A172 (cell line): ENCODE measurements around the gene MROH2B. TPM values are rescaled to one million over a fixed set of nuclear protein-coding genes. Genes with fewer than 3 reads are reported as not detected.

Source experiments
- DNase-seq: peaks from one replicate; pipeline ENCODE4 v3.0.0-alpha.2; 2015; ENCODE audit warnings: low spot score
- total RNA-seq: library from RNA; depleted of rRNA; stranded (reverse); fragments of >200 nt; shearing (Covaris generic); gene quantifications from 2 replicates; pipeline ENCODE4 v1.2.3, GENCODE V29; 2014; rRNA removed

Gene MROH2B
- not detected in 2 replicates for total RNA-seq

GRCh38 chr5:41071242-41071641 is at the start of gene MROH2B:
Gene MROH2B (minus strand): TSS chr5:41071342. CDS start chr5:41070852, 490 bp downstream.
- DNase-seq: no peak

- DNase-seq: no peak
Measured at GRCh38 chr5:41120600-41120999, 49.5 kb upstream of the MROH2B start.

- DNase-seq: no peak
Measured at GRCh38 chr5:41118177-41118576, 47.0 kb upstream of the MROH2B start.

- peak; percentile 8 for DNase-seq
Measured at GRCh38 chr5:41115281-41115680, 44.1 kb upstream of the MROH2B start.

DNA sequence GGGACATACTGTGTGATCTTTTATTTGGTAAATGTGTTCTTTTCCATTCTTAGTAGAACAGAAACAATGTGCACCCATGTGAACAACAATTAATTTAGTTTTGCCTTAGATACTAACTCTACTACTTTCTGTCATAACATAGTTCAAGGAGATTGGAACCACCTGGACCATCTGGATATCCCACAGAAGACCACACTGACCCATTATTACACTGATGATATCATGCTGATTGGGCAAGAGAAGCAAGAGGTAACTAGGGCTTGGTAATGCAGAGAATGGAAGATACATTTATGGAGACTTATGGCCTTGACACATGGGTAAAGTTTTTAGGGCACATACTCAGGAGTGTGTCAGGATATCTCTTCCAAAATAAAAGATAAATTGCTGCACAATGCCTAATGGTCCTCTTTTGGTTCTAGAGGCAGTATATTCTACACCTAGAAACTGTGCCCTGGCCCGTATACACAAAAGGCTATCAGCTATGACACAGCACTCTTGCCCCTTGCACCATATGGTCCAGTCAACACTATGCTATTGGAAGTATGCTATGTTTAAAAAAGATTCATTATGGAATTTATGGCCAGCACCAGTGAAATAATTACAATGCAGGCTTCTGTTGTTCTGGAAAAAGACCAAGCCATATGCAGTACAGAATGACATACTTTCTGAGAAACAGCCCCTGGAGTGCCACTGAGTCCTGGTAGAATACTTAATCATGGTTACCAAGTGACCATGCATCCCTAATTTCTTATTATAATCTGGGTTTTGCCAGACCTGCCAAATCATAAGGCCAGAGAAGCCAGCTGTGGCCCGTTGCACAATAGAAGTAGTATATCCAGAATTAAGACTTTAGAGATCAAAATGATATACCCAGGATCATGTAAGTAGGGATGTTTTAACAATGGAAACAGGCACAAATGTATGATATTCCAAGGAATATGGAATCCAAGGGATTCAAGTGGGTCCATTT is 41.6 kb upstream of the MROH2B start:
- DNase-seq: no peak

GRCh38 chr5:41109186-41109585 is 38.0 kb upstream of the MROH2B start:
- no peak for DNase-seq

GRCh38 chr5:41102341-41102740 is 31.2 kb upstream of the MROH2B start:
- no peak for DNase-seq

DNA sequence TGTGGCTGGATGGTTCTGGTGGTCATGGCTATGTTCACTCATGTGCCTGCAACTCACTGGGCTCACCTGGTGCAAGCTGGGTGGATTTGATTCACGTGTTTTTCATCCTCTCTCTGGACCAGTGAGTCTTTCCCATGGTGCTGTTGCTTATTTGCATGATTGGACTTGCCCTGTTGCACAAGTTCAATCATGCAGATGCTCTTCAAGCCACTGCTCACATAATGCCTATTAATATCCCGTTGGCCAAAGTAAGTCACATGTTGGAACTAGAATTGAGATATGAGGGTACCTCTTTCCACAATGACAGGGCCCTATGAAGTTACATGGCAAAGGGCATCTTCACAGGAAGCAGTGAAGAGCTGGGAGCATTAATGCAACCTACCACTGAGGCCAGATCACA is 26.5 kb upstream of the MROH2B start:
- no peak for DNase-seq

- DNase-seq: no peak
Measured at GRCh38 chr5:41095324-41096101, 24.4 kb upstream of the MROH2B start.

DNA sequence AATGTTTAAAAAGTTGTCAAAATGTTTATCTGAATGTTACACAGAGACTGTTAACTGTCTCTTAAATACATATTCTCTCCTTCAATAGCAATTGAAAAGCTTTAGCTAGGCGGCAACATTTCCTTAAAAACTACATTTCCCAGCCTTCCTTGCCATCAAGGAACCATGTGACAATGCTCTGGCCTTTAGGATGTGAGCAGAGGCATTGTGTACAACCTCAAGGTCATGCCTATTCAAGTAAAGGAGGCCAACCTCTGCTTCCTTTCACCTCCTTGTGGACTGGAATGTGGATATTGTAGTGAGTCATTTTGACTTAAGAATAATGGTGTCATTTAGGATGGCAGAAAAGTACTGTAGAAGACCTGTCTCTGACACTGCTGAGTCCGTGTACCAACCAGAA is 23.7 kb upstream of the MROH2B start:
- DNase-seq: peak; percentile 35

DNA sequence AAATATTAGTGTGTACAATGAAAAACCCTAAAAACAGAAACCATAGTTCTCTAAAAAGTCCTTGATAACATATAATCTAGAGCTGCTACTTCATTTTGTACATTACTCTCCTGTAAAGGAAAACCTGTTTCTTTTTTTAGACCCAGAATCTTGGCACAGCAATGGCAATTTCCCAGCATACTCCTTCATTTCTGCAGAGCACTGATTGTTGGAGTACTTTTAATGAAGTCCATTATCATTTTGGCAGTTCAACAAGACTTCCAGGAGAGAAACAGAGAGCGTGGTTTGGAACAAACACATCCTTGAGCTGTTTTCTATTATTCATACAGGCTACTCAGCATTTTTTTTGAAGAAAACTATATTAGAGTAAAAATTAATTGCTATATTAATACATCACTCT is 22.7 kb upstream of the MROH2B start:
- no peak for DNase-seq

DNA sequence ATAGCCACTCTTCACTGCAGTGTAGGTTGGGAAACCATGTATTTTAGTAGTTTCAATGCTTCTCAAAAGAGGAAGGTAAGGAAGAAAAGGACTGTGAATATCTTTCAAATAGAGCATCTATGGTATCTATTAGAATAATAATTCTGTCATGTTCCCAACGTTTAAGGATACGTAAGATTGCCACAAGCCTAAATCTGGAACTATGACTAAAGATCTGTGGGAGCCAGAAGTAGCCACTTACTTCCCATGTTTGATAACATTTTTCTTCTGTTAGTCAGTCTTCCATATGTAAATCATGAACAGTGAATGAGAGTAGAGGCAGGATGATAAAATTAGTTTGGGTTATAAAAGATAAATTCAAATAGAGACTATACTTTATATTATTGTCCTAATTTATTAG is 16.3 kb upstream of the MROH2B start:
- peak; percentile 51 for DNase-seq

- DNase-seq: no peak
Measured at GRCh38 chr5:41083306-41083705, 12.2 kb upstream of the MROH2B start.

DNA sequence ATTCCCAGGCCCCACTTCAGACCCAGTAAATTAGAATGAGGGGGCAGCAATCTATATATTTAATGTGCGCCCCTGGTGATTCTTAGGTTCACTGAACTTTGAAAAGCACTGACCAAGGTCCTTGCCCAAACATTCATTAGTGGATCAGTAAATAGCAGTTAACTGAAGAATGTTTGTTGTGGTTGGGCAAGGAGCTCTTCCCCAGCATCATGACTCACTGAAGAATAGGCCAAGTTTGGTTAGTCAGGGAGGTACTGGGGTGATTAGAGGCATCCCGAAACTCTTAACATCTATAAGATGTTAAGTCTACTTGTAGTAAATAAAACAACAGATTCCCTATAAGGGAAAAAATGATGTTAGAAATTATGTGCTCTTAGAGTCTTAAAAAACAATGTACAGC is 833 bp upstream of the MROH2B start:
- peak; percentile 60 for DNase-seq

DNA sequence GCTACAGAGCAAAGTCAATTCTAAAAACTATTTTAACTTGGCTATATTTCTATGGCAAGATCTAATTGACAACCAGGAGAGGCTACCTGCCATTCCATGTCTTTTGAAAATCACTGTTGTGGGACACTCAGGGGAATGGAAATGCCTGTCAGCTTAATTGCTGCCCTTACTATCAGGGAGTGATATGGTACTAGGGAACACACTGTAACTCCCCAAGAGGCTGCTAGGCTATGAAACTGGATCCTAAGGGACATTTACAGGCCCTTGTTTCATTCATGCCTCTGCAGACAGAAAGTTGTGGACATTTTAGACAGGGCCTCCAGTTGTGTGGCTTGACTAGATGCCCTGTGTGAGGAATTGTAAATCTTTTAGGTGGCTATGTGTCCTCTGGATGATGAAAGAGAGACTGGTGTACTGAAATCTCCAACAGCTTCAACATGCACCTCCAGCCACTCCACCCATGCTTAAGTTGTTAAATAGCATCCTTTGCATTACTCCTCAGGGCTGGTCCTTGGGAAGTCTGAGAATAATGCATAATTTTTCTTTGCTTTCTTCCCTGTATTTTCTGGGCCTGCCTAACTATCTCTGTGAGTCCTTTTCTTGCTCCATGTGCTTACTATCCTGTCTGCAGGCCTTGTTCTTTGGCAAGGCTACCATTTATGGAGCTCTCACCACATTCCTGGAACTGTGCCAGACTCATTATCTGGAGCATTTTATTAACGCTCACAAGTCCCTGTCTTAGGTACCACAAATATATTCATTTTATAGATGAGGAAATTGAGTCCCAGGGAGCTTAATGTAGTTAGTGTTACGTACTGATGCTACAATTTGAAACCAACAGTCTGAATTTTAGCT is 3.2 kb downstream of the MROH2B start:
- DNase-seq: no peak

DNA sequence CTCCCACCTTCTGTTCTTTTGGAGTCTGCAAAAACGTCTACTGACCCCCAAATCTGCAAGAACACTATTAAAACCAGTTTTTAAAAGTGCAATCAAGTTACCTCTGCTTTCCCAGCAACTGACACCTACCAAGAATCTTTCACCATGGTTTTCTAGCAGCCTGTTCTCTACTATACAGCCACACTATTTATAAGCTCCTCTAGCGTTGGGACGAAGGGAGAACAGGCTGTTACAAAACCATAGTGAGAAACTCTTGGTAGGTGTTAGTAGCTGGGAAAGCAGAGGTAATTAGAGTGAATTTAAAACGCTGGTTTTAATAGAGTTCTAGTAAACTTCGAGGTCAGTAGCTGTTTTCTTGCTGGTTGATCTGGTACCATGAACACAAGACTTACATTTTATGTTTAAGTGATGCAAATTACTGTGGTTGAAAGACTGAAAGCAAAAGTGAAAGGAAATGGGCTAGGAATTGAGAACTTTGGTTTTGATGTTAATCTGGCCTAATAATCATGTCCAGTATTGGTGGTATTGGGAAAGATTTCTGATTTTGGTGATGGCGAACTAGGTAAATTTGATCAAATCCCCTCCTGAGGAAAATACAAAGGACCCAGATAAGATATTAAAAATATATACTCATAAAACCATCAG is 5.3 kb downstream of the MROH2B start:
- DNase-seq: no peak

DNA sequence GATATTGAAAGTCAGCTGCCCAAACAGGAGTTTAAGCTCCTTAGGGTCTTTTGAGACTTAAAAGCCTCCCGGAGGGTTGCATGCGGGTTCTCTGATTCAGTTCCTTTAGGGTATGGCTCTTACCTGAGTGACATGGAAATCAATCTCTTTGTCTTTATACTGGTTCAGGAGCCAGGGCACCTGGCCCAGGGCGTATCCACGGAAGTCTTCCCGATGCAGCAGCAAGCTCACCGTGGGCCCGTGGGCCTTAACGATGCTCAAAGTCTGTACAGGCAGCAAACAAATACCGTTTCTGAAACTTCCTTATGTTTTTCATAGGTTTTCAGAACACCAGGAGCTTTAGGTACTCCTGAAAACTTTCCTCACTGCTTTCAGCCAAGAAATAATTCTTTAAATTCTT is 13.2 kb downstream of the MROH2B start:
- no peak for DNase-seq

GRCh38 chr5:41057231-41057630 is 13.9 kb downstream of the MROH2B start:
- DNase-seq: no peak

DNA sequence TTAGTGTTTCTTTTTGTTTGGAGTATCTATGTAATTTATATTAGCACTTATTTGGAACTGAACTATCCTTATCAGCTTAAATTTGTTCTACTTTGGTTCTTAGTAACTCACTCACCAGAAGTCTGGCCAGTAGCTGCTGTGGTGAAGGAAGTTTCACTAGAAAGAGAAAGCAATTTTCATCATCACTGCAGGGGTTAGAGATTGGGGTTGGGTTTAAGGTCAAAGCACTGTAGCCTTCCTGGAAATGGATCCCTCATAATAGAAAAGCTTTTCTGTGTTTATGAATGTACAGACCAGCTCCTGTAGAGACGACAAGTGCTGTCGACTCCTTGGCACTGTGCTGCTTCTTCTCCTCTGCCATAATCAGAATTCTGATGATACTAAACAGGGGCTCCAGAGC is 22.2 kb downstream of the MROH2B start:
- no peak for DNase-seq

DNA sequence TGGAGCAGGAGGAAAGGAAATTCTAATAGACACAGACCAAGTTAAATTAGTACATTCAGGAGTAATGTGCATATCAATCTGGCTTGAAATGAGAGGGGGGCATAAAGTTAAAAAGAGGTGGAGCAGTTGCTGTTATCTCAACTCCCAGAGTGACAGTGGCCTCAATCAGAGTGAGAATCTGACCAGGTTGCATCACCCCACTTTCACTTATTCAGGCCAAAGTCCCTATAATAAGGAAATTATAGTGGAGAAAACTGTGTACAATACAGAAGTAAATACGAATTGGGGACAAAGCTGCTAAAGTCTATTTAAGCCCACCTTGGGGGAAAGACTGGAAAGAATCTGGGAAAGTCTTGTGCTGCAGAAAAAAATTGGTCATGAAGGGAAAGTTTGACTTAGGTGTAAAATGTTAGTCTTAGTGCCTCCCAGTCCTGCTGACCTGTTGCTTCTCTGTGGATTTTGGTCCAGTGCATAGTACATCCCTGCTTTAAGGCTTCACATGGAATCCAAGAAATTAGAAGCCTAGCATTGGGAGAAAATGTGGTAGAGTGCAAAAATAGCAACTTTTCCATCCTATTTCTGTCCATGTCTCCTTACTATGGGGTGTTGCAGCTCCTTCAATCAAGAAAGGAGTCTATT is 27.9 kb downstream of the MROH2B start:
- no peak for DNase-seq

- DNase-seq: no peak
Measured at GRCh38 chr5:41032973-41033372, 38.2 kb downstream of the MROH2B start.
